HEK293T (cell line): ENCODE measurements around the gene C1orf87.

Experiments
- BHLHE40 ChIP-seq: fragments of 450-650 bp; IDR thresholded peaks from 2 replicates; pipeline ENCODE4 v1.6.1; 2016; ENCODE audit warnings: mild to moderate bottlenecking, moderate library complexity, borderline replicate concordance
- CTBP1 ChIP-seq: fragments of 450-650 bp; IDR thresholded peaks from 2 replicates; pipeline ENCODE4 v1.6.1; 2016; ENCODE audit warnings: borderline replicate concordance
- ELF4 ChIP-seq: fragments of 450-650 bp; IDR thresholded peaks from 2 replicates; pipeline ENCODE4 v1.6.1; 2017; ENCODE audit warnings: antibody characterized with exemption
- FOXA1 ChIP-seq: fragments of 450-650 bp; IDR thresholded peaks from 2 replicates; pipeline ENCODE4 v1.6.1; 2016; ENCODE audit warnings: mild to moderate bottlenecking
- FOXK2 ChIP-seq: fragments of 450-650 bp; IDR thresholded peaks from 2 replicates; pipeline ENCODE4 v1.6.1; 2016; ENCODE audit warnings: mild to moderate bottlenecking
- FOXM1 ChIP-seq: fragments of 450-650 bp; IDR thresholded peaks from 2 replicates; pipeline ENCODE4 v1.6.1; 2017; ENCODE audit warnings: mild to moderate bottlenecking, borderline replicate concordance
- SUZ12 ChIP-seq: fragments of 450-650 bp; IDR thresholded peaks from 2 replicates; pipeline ENCODE4 v1.6.1; 2016; ENCODE audit warnings: mild to moderate bottlenecking
- TARDBP ChIP-seq: fragments of 450-650 bp; IDR thresholded peaks from 2 replicates; pipeline ENCODE4 v1.6.1; 2016
- ZNF384 ChIP-seq: fragments of 450-650 bp; IDR thresholded peaks from 2 replicates; pipeline ENCODE4 v1.6.1; 2016

- no peak for TF ChIP-seq BHLHE40
- no peak for TF ChIP-seq TARDBP
- no peak for TF ChIP-seq FOXA1
- TF ChIP-seq FOXK2 = no peak
- TF ChIP-seq ELF4 = no peak
- no peak for TF ChIP-seq FOXM1
- TF ChIP-seq SUZ12 = no peak
- TF ChIP-seq CTBP1 = no peak
- TF ChIP-seq ZNF384 = no peak
Measured at GRCh38 chr1:60066001-60066400, 7.6 kb downstream of the C1orf87 start.
